ENCODE results near the gene CD19. TPM values are rescaled to one million over a fixed set of nuclear protein-coding genes. Genes with fewer than 3 reads are reported as not detected.
"Not testable (repeated sequence)": the region's sequence is repeated elsewhere in the genome, so short reads cannot be mapped to it uniquely, and the experiment has no call there.

The CD19 gene
- total RNA-seq (ENCODE audit: insufficient read depth, low replicate concordance) = 4.8 TPM

DNA sequence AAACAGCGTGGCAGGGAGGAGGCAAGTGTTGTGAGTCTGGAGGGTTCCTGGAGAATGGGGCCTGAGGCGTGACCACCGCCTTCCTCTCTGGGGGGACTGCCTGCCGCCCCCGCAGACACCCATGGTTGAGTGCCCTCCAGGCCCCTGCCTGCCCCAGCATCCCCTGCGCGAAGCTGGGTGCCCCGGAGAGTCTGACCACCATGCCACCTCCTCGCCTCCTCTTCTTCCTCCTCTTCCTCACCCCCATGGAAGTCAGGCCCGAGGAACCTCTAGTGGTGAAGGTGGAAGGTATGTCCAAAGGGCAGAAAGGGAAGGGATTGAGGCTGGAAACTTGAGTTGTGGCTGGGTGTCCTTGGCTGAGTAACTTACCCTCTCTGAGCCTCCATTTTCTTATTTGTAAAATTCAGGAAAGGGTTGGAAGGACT is at the start of gene CD19:
CD19 (plus strand) TSS at position 171 of the 425 bp plus-strand sequence; CDS start at position 201, 30 bp downstream.
- DNase-seq (ENCODE audit: low spot score) = no peak

DNA sequence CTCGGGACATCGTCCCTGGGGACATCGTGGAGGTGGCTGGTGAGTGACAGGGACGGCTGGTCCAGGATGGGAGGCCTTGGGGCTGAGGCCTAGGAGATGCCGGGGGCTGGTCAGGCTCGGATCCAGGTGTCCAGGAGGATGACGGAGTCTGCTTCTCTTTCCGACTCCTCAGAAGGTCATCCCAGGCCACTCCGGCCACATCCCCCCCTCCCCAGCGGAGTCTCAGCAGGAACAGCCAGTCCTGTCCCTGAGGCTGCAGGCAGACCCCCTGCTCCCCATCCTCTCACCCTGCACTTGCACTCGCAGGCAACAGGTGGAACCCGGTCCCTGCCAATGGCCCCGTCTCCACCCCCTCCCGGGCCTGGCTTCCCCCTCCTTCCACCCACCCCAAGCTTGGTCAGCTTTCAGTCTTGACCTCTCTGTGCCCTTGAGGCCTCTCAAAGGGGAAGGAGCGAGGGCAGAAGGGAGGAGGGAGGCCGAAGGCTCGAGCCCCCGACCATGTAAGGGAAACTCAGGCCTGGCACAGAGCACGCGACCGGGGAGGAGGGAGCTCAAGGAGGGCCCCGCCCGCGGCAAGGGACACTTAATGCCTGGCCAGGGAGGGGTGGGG is 49.1 kb upstream of the CD19 start:
- peak; percentile 33 for DNase-seq (ENCODE audit: low spot score)

DNA sequence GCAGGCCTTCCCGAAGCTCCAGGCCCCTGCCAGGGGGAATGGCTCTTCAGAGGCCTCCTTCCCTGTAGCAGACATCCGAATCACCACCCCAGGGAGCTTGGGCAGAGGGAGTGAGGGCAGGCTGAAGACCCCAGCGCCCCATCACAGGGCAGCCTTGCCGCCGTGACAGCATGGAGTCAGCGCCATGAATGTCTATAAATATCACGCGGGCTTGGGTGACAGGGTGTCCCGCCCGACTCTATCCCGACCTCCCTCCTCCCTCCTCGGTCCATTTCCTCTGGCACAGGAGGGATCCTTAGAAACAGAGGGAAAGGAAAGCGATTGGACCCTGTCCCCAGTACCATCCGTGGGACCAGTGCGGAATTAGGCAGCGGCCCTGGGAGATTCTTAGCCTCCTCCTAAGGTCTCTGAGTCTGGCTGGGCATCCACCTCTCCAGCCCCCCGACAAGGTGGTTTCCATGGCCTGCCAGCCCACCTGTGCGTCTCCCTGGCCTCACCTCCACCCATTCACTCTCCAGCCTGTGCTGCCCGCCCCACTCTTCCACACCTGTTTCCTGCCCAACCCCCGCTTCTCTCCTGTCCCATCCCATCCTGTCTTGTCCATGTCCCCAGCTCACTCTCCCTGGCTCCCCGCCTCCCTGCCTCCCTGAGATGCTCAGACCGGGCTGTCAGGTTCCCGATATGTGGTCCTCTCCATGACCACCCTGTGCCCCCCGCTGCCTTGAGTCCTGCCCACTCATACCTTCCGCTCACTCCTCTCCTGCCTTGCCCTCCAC is 48.4 kb upstream of the CD19 start:
- DNase-seq (ENCODE audit: low spot score) = no peak

DNA sequence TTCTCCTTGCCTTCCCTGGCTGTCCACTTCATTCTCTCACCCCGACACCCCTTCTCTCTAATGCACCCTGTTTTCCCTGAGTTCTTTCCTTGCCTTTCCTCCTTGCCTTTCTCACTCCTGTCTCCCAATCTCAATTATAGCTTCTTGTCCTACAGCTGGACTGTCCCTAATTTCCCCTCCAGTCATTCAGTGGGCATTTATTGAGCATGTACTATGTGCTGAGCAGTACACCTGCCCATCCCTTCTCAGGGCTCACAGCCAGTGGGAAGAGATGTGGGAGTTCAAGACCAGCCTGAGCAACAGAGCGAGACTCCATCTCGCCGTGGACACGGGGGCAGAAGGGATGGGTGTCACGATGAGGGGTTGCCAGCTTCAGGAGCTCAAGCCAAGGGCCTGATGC is 47.7 kb upstream of the CD19 start:
- DNase-seq (ENCODE audit: low spot score) = no peak

DNA sequence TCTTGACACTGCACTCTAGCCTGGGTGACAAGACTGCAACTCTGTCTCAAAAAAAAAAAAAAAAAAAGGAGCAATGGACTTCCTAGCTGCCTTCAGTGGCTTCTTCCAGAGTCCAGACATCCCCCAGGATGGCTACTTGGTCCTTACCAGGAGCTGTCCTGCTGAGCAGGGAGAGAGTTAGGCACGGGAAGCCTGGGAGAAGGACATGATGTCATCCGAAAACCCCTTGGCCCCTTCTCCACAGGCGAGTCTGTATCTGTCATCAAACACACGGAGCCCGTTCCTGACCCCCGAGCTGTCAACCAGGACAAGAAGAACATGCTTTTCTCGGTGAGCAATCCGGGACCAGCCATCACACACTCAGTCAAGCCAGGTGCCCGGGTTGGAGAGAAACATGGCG is 44.8 kb upstream of the CD19 start:
- no peak for DNase-seq (ENCODE audit: low spot score)

DNA sequence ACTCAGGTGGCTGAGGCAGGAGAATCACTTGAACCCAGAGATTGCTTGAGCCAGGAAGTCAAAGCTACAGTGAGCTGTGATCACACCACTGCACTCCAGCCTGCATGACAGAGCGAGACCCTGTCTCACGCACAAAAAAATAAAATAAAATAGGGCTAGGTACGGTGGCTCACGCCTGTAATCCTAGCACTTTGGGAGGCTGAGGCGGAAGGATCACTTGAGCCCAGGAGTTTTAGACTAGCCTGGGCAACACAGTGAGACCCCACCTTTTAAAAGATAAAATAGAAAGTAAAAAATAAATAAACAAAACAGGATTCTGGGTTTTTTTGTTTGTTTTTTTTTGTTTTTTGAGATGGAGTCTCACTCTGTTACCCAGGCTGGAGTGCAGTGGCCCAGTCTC is 41.4 kb upstream of the CD19 start:
- not testable (repeated sequence) for DNase-seq (ENCODE audit: low spot score)

DNA sequence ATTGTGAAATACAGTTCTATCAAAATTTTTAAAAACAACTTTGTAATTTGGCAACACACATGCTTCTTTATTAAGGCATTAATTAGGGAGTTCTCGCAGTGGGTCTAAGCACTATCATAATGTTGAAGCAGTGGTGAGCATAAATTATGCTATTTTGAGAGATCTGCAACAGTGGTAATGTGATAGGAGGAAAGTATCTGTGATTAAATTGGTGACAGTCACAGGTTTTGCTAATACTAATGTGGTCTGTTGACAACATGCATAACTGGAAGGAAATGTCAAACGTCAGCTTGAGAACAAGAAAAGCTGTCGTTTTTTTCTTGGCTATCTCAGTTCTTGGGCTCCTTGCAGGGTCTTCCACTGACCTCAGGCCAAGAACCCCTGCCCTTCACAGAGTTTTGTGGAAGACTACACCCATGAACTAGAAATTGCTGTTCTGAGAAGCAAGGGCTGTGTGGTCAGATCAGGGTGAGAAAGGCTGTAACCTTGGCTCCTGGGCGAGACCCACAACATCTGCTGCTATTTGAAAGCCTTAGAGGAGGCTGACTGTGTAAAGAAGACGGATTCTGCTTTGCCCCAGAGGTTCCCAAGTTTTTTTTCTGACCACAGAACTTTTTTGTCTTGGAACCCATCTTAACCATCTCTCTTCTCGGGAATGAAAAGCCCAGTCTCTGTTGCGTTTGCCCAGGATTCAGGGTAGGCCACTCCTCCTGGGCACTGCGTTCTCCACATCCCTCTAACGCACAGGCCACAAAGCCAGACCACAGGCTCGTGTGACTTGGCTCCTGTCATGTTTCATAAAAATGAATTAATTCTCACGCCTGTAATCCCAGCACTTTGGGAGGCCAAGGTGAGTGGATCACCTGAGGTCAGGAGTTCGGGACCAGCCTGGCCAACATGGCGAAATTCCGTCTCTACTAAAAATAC is 39.5 kb upstream of the CD19 start:
- no peak for DNase-seq (ENCODE audit: low spot score)

DNA sequence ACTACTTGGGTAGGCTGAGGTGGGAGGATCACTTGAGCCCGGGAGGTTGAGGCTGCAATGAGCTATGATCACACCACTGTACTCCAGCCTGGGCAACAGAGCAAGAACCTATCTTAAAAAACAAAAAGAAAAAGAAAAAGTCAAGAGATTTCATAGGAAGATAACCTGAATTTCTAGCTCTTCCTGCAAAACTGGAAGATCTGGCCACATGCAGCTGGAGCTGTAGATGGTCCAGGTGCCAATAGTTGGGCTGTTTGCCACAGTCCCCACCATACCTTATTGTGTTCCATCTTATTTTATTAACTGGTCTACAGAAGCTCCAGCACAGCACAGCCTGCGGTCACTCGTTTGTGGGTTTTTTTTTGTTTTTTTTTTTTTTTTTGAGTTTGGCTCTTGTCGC is 38.5 kb upstream of the CD19 start:
- DNase-seq (ENCODE audit: low spot score) = no peak

DNA sequence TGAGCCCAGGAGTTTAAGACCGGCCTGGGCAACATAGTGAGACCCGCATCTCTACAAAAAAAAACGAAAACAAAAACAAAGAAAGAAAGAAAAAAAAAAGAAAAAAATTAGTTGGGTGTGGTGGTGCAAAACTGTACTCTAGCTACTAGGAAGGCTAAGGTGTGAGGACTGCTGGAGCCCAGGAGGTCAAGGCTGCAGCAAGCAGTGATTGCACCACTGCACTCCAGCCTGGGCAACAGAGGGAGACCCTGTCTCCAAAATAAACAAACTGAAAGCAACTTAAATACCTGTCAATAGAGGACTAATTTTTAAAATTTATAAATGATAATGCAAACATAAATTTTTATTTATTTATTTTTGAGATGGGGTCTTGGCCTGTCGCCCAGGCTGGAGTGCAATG is 36.2 kb upstream of the CD19 start:
- DNase-seq (ENCODE audit: low spot score) = no peak

DNA sequence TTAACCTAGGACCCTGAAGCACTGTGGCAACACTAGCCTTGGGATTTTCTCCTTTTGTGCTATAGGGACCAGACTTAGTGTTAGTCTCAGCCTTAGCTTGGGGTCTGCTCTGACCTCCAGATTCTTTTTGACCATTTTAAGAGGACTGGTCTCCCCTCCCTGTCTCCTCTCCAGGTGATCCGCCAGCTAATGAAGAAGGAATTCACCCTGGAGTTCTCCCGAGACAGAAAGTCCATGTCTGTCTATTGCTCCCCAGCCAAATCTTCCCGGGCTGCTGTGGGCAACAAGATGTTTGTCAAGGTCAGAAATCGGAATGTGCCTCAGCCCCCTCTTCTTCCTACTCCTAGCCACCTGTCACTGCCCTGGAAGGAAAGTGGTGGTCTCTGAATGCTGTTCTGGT is 33.9 kb upstream of the CD19 start:
- no peak for DNase-seq (ENCODE audit: low spot score)

DNA sequence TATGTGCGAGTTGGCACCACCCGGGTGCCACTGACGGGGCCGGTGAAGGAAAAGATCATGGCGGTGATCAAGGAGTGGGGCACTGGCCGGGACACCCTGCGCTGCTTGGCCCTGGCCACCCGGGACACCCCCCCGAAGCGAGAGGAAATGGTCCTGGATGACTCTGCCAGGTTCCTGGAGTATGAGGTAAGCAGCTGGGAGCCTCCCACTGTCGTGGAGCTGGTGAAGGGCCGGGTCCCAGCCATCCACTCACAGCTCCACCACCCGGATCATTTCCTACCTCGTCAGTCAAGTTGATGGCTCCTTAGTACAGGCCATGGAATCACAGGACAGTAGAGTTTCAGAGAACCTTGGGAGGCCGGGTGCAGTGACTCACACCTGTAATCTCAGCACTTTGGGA is 33.5 kb upstream of the CD19 start:
- DNase-seq (ENCODE audit: low spot score) = no peak

DNA sequence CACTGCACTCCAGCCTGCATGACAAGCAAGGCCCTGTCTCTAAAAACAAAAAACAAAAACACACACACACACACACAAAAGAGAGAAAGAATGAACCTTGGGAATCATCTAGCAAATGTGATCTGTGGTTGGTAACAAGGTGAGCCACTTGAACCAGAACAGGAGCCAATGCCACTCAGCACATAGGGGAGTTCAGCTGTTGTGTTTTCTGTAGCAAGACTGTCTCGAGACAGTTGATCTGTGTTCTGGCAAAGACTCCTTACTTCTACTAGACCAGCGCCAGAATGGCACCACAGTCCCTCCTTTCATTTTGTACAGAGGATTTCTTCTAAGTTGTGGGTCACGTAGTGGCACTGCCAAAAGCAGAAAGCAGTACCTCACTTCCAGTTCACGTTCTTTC is 32.8 kb upstream of the CD19 start:
- DNase-seq (ENCODE audit: low spot score) = no peak

DNA sequence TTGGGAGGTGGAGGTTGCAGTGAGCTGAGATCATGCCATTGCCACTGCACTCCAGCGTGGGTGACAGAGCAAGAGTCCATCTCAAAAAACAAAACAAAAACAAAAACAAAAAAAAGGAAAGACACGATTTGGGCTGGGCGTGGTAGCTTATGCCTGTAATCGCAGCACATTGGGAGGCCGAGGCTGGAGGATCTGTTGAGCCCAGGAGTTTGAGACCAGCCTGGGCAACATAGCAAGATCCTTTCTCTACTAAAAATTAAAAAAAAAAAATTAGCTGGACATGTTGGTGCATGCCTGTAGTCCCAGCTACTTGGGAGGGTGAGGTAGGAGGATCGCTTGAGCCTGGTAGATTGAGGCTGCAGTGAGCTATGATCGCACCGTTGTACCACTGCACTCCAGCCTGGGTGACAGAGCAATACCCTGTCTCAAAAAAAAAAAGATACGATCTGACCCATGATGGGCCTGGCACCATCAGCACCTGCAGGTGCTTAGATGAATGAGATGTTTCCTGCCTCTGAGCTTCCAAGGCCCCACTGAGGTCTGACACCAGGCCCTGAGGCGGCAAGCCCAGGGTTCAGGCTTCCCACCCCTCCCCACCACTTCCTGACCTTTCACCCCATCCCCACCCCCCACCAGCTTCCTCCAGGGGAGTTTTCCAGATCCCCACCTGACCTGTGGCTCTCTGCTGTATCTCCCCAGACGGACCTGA is 31.7 kb upstream of the CD19 start:
- no peak for DNase-seq (ENCODE audit: low spot score)

DNA sequence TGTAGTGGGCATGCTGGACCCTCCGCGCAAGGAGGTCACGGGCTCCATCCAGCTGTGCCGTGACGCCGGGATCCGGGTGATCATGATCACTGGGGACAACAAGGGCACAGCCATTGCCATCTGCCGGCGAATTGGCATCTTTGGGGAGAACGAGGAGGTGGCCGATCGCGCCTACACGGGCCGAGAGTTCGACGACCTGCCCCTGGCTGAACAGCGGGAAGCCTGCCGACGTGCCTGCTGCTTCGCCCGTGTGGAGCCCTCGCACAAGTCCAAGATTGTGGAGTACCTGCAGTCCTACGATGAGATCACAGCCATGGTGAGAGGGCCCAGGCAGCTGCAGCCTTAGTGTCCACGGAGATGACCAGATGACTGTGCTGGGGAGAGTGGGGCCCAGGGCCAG is 31.2 kb upstream of the CD19 start:
- no peak for DNase-seq (ENCODE audit: low spot score)

DNA sequence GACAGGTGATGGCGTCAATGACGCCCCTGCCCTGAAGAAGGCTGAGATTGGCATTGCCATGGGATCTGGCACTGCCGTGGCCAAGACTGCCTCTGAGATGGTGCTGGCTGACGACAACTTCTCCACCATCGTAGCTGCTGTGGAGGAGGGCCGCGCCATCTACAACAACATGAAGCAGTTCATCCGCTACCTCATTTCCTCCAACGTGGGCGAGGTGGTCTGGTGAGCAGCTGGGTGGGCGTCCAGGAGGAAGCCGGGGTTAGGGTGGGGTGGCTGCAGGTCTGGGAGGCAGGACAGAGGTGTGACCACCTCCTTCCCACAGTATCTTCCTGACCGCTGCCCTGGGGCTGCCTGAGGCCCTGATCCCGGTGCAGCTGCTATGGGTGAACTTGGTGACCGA is 29.9 kb upstream of the CD19 start:
- no peak for DNase-seq (ENCODE audit: low spot score)

DNA sequence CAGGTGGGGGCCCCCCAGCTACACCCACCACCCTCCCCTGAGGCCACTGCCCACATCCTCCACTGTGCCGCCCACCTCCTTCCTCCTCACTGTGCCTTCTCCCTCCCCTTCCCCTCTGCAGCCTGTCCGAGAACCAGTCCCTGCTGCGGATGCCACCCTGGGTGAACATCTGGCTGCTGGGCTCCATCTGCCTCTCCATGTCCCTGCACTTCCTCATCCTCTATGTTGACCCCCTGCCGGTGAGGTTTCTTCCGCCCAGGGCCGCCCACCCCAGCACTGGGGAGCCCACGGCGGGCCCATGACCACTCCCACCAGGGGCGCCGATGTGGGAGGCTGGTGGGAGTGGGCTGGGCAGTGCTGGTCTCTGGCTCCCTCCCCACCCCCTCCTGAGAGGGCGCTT is 28.9 kb upstream of the CD19 start:
- no peak for DNase-seq (ENCODE audit: low spot score)

DNA sequence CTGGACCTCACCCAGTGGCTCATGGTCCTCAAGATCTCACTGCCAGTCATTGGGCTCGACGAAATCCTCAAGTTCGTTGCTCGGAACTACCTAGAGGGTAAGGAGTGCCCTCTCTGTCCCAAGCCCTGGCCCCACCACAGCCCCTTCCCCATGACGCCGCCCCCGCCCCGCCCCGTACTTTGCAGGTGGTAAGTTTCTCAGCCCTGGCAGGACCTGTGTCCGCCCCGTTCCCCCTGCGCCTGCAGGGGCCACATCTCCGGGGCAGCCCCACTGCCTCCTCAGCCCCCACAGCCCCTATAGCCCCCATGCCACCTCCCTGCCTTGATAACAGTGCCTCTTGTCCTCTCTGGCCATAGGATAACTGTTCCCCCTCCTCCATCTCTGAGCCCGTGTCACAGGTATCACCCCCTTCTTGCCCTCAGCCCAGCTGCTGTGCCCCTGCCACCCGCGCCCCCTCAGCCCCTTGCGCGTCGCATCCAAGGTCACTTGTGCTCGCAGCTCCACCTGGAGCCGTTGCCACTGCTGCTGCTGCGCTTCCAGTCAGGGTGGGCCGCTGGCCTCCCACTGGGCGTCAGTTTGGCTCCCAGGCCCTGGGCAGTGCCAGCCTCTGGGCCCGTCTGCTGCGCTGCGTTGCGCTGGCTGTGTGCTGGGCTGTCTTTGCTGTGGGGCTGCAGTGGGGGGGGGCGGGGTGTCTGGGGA is 28.3 kb upstream of the CD19 start:
- no peak for DNase-seq (ENCODE audit: low spot score)

DNA sequence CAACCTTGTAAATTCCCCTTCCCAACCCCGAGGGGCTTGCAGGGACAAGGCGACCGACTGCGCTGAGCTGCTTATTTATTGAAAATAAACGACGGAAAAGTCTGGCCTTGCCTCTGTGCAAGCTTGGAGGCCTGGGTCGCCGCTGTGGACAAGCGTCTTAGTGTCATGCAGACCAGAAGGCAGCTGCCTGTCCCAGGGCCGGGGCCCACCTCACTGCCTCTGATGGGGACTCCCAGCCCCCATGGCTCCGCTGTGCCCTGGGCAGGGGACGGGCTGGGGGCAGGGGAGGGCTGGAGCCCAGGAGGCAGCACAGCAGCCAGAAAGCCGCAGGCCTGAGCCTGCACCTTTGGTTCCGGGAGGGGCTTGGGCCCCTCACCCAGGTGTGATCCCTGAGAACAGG is 27.4 kb upstream of the CD19 start:
- no peak for DNase-seq (ENCODE audit: low spot score)

DNA sequence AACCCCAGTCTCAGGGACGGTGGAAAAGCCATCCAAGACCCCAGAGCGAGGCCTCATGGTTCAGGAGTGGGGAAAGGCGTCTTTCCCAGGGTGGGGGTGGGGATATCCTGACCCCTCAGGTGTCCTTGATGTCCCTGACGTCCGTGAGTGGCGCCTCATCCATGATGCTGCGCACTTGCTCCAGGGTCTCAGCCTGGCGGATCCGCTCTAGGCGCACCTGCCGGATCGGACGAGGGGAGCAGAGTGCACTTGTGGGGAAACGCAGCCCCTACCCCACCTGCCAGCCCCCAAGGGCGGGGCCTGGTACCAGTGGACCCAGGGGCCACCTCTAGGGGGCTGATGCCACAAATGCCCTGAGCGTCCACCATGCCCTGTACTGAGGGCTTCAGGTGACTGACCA is 26.9 kb upstream of the CD19 start:
- no peak for DNase-seq (ENCODE audit: low spot score)

DNA sequence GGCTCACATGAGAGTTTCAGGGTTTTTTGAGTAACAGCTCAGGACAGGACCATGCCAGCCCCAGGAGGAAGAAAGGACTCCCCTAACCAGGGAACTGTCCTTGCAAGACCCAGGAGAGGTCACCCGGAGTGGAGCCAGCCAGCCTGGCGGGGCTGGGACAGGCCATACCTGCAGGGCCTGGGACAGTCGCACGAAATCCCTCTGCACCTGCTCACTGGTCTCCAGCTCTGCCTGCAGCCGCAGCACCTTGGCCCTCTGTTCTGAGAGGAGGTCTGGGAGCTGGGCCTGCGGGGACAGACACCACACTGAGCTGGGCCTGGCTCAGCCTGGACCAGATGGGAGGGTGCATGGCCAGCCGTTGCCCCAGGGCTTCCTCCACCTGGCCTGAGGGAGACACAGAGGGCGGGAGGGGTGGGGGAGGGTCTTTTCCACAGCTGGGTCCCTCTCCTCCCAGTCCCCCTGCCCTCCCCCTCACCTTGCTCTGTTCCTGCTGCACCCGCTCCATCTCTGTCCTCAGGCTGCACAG is 26.5 kb upstream of the CD19 start:
- no peak for DNase-seq (ENCODE audit: low spot score)

All from umbilical cord (tissue), 2 donors.